Measurements from ENCODE around the gene MARCHF10. TPM values are rescaled to one million over a fixed set of nuclear protein-coding genes. Genes with fewer than 3 reads are reported as not detected.

The MARCHF10 gene
- total RNA-seq, 1 experiment from 2014 or later, result not detected

GRCh38 chr17:62658136-62658920 is 149.8 kb downstream of the MARCHF10 start:
- DNase-seq, result no peak
- Histone ChIP-seq H3K9me3 (peaks cover 8% of the 10 kb centered on the region), H3K4me3 (no peak overlapping the region), H3K27me3 (no peaks in the 10 kb centered on the region), H3K36me3 (peaks cover 14% of the 10 kb centered on the region)

GRCh38 chr17:62657690-62658089 is 150.4 kb downstream of the MARCHF10 start:
- H3K36me3 ChIP-seq, result peaks cover 14% of the 10 kb centered on the region
- no peak overlapping the region for H3K4me3 ChIP-seq
- peaks cover 8% of the 10 kb centered on the region for H3K9me3 ChIP-seq
- DNase-seq, result no peak
- no peaks in the 10 kb centered on the region for H3K27me3 ChIP-seq

GRCh38 chr17:62657145-62657665 is 150.9 kb downstream of the MARCHF10 start:
- H3K9me3 ChIP-seq, result peaks cover 8% of the 10 kb centered on the region
- peaks cover 14% of the 10 kb centered on the region for H3K36me3 ChIP-seq
- DNase-seq, result no peak
- H3K27me3 ChIP-seq, result no peaks in the 10 kb centered on the region
- no peak overlapping the region for H3K4me3 ChIP-seq

GRCh38 chr17:62656446-62656845 is 151.7 kb downstream of the MARCHF10 start:
- Histone ChIP-seq H3K4me3 (no peak overlapping the region), H3K27me3 (no peaks in the 10 kb centered on the region), H3K9me3 (peaks cover 8% of the 10 kb centered on the region), H3K36me3 (peaks cover 14% of the 10 kb centered on the region)
- no peak for DNase-seq

GRCh38 chr17:62655656-62656055 is 152.5 kb downstream of the MARCHF10 start:
- no peak for DNase-seq
- H3K9me3 ChIP-seq, result peaks cover 2% of the 10 kb centered on the region
- H3K27me3 ChIP-seq, result no peaks in the 10 kb centered on the region
- H3K36me3 ChIP-seq, result peaks cover 14% of the 10 kb centered on the region
- no peak overlapping the region for H3K4me3 ChIP-seq

GRCh38 chr17:62653826-62654761 is 154.0 kb downstream of the MARCHF10 start:
- no peak overlapping the region for H3K4me3 ChIP-seq
- peak; percentile 80 for DNase-seq

GRCh38 chr17:62653002-62653825 is 154.9 kb downstream of the MARCHF10 start:
- no peaks in the 10 kb centered on the region for H3K27me3 ChIP-seq
- no peaks in the 10 kb centered on the region for H3K9me3 ChIP-seq
- peaks cover 12% of the 10 kb centered on the region for H3K36me3 ChIP-seq
- peak; percentile 64 for DNase-seq
- H3K4me3 ChIP-seq, result peak overlapping the region; percentile 12

More at GRCh38 chr17:62653826-62654761, 154.0 kb downstream of the MARCHF10 start:
- Histone ChIP-seq H3K36me3 (peaks cover 14% of the 10 kb centered on the region), H3K27me3 (no peaks in the 10 kb centered on the region), H3K9me3 (no peaks in the 10 kb centered on the region)

GRCh38 chr17:62652251-62653001 is 155.7 kb downstream of the MARCHF10 start:
- peak; percentile 90 for DNase-seq
- no peaks in the 10 kb centered on the region for H3K9me3 ChIP-seq
- H3K36me3 ChIP-seq, result peaks cover 8% of the 10 kb centered on the region
- H3K4me3 ChIP-seq, result peak overlapping the region; percentile 12
- H3K27me3 ChIP-seq, result no peaks in the 10 kb centered on the region

Other genes starting within 250 kb of the MARCHF10 start
- gene MRC2, start 180.6 kb downstream of the MARCHF10 start, total RNA-seq (2014; rRNA removed; shearing (Covaris generic); ENCODE audit: low replicate concordance), result 61.4 and 65.1 TPM in 2 replicates
- 1.8 and 6.5 TPM in 2 replicates for gene TANC2, start 157.9 kb upstream of the MARCHF10 start, total RNA-seq (2014; rRNA removed; shearing (Covaris generic); ENCODE audit: low replicate concordance)

Measured in MG63 (cell line).